WTC11 (cell line): ENCODE data around the gene SMARCD2. TPM values are rescaled to one million over a fixed set of nuclear protein-coding genes. Genes with fewer than 3 reads are reported as not detected.

Experiments
- AFF4 ChIP-seq: sonication (generic); formaldehyde crosslinking; IDR thresholded peaks from 2 replicates; pipeline ENCODE4 v1.8.1; 2023; ENCODE audit warnings: mild to moderate bottlenecking, missing genetic modification reagents, borderline replicate concordance
- ATF1 ChIP-seq: sonication (generic); formaldehyde crosslinking; IDR thresholded peaks from 2 replicates; pipeline ENCODE4 v1.8.1; 2023; ENCODE audit warnings: mild to moderate bottlenecking, moderate library complexity, missing genetic modification reagents
- CREM ChIP-seq: sonication (generic); formaldehyde crosslinking; IDR thresholded peaks from 2 replicates; pipeline ENCODE4 v1.8.1; 2022; ENCODE audit warnings: mild to moderate bottlenecking, missing genetic modification reagents, moderate library complexity
- FOXP1 ChIP-seq: sonication (generic); formaldehyde crosslinking; IDR thresholded peaks from 2 replicates; pipeline ENCODE4 v1.8.0; 2022; ENCODE audit warnings: missing genetic modification reagents, mild to moderate bottlenecking, moderate library complexity, borderline replicate concordance
- NFYB ChIP-seq: sonication (generic); formaldehyde crosslinking; conservative IDR thresholded peaks from 2 replicates; pipeline ENCODE4 v1.8.0; 2022; ENCODE audit warnings: low read depth, missing genetic modification reagents
- NR3C1 ChIP-seq: sonication (generic); formaldehyde crosslinking; conservative IDR thresholded peaks from 2 replicates; pipeline ENCODE4 v1.8.1; 2023; ENCODE audit warnings: low read depth, mild to moderate bottlenecking, missing genetic modification reagents
- SMAD4 ChIP-seq: sonication (generic); formaldehyde crosslinking; IDR thresholded peaks from 2 replicates; pipeline ENCODE4 v1.8.0; 2022; ENCODE audit warnings: mild to moderate bottlenecking, missing genetic modification reagents
- TP53 ChIP-seq: sonication (generic); formaldehyde crosslinking; IDR thresholded peaks from 2 replicates; pipeline ENCODE4 v1.8.1; 2023; ENCODE audit warnings: mild to moderate bottlenecking, missing genetic modification reagents
- ZMAT4 ChIP-seq: fragments of 250-450 bp; sonication (Bioruptor Pico); IDR thresholded peaks from 2 replicates; pipeline ENCODE4 v1.9.0; 2021; ENCODE audit warnings: mild to moderate bottlenecking
- ZNF263 ChIP-seq: sonication (generic); formaldehyde crosslinking; IDR thresholded peaks from 2 replicates; pipeline ENCODE4 v1.8.1; 2022; ENCODE audit warnings: low read depth, mild to moderate bottlenecking, moderate library complexity, missing genetic modification reagents
- ZNF281 ChIP-seq: sonication (generic); formaldehyde crosslinking; IDR thresholded peaks from 2 replicates; pipeline ENCODE4 v1.8.0; 2023; ENCODE audit warnings: mild to moderate bottlenecking, missing genetic modification reagents
- ZNF317 ChIP-seq: sonication (generic); formaldehyde crosslinking; IDR thresholded peaks from 2 replicates; pipeline ENCODE4 v1.8.1; 2023; ENCODE audit warnings: low read depth, mild to moderate bottlenecking, moderate library complexity, missing genetic modification reagents, borderline replicate concordance
- ZNF396 ChIP-seq: fragments of 250-450 bp; sonication (Bioruptor Pico); IDR thresholded peaks from 2 replicates; pipeline ENCODE4 v1.8.0; 2021; ENCODE audit warnings: mild to moderate bottlenecking, moderate library complexity, borderline replicate concordance
- ZNF423 ChIP-seq: fragments of 250-450 bp; sonication (Bioruptor Pico); IDR thresholded peaks from 2 replicates; pipeline ENCODE4 v2.1.2; 2022; ENCODE audit warnings: mild to moderate bottlenecking, moderate library complexity
- ZNF425 ChIP-seq: fragments of 250-450 bp; sonication (Bioruptor Pico); conservative IDR thresholded peaks from 2 replicates; pipeline ENCODE4 v1.9.0; 2021; ENCODE audit warnings: mild to moderate bottlenecking
- ZNF512 ChIP-seq: sonication (generic); formaldehyde crosslinking; IDR thresholded peaks from 2 replicates; pipeline ENCODE4 v1.8.1; 2022; ENCODE audit warnings: missing genetic modification reagents, borderline replicate concordance
- total RNA-seq: library from RNA; stranded (reverse); gene quantifications from 3 replicates; pipeline ENCODE4 v1.2.3, GENCODE V29; 2021
- TF ChIP-seq, protein P1 (sequence below): fragments of 250-450 bp; sonication (Bioruptor Pico); IDR thresholded peaks from 2 replicates; pipeline ENCODE4 v2.1.2; 2022; ENCODE audit warnings: mild to moderate bottlenecking, moderate library complexity
- TF ChIP-seq, protein P2 (sequence below): sonication (generic); formaldehyde crosslinking; IDR thresholded peaks from 2 replicates; pipeline ENCODE4 v1.8.0; 2022; ENCODE audit warnings: mild to moderate bottlenecking, missing genetic modification reagents
- TF ChIP-seq, protein P3 (sequence below): sonication (generic); formaldehyde crosslinking; IDR thresholded peaks from 2 replicates; pipeline ENCODE4 v1.8.1; 2022; ENCODE audit warnings: low read depth, missing genetic modification reagents, borderline replicate concordance

SMARCD2 gene
- total RNA-seq, 1 experiment from 2014 or later, result 106 TPM

GRCh38 chr17:63842540-63843386 is at the start of gene SMARCD2 (continued):
- TF ChIP-seq, protein P1, sequence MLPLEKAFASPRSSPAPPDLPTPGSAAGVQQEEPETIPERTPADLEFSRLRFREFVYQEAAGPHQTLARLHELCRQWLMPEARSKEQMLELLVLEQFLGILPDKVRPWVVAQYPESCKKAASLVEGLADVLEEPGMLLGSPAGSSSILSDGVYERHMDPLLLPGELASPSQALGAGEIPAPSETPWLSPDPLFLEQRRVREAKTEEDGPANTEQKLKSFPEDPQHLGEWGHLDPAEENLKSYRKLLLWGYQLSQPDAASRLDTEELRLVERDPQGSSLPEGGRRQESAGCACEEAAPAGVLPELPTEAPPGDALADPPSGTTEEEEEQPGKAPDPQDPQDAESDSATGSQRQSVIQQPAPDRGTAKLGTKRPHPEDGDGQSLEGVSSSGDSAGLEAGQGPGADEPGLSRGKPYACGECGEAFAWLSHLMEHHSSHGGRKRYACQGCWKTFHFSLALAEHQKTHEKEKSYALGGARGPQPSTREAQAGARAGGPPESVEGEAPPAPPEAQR (CRISPR knock-in tag), result no peak
- TF ChIP-seq ATF1 (CRISPR knock-in tag) (no peak), SMAD4 (CRISPR knock-in tag) (0 out of 2 replicates have a peak, but pooled peaks have one; percentile 36), ZNF512 (no peak), ZNF281 (CRISPR knock-in tag) (no peak), ZNF423 (CRISPR knock-in tag) (no peak), ZNF396 (CRISPR knock-in tag) (no peak), ZNF317 (CRISPR knock-in tag) (no peak), FOXP1 (CRISPR knock-in tag) (peak; percentile 94; the same call in 1 of the 2 replicates), AFF4 (CRISPR knock-in tag) (no peak), ZMAT4 (CRISPR knock-in tag) (no peak), NFYB (peak; percentile 33; the same call in 1 of the 2 replicates), CREM (CRISPR knock-in tag) (peak; percentile 82; the same call in 1 of the 2 replicates), NR3C1 (CRISPR knock-in tag) (no peak), ZNF425 (CRISPR knock-in tag) (no peak), TP53 (peak; percentile 92; the same call in 1 of the 2 replicates), ZNF263 (CRISPR knock-in tag) (no peak; the same call in 1 of the 2 replicates)
- TF ChIP-seq, protein P2, sequence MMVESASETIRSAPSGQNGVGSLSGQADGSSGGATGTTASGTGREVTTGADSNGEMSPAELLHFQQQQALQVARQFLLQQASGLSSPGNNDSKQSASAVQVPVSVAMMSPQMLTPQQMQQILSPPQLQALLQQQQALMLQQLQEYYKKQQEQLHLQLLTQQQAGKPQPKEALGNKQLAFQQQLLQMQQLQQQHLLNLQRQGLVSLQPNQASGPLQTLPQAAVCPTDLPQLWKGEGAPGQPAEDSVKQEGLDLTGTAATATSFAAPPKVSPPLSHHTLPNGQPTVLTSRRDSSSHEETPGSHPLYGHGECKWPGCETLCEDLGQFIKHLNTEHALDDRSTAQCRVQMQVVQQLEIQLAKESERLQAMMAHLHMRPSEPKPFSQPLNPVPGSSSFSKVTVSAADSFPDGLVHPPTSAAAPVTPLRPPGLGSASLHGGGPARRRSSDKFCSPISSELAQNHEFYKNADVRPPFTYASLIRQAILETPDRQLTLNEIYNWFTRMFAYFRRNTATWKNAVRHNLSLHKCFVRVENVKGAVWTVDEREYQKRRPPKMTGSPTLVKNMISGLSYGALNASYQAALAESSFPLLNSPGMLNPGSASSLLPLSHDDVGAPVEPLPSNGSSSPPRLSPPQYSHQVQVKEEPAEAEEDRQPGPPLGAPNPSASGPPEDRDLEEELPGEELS, result peak; percentile 67; the same call in 1 of the 2 replicates
- TF ChIP-seq, protein P3, sequence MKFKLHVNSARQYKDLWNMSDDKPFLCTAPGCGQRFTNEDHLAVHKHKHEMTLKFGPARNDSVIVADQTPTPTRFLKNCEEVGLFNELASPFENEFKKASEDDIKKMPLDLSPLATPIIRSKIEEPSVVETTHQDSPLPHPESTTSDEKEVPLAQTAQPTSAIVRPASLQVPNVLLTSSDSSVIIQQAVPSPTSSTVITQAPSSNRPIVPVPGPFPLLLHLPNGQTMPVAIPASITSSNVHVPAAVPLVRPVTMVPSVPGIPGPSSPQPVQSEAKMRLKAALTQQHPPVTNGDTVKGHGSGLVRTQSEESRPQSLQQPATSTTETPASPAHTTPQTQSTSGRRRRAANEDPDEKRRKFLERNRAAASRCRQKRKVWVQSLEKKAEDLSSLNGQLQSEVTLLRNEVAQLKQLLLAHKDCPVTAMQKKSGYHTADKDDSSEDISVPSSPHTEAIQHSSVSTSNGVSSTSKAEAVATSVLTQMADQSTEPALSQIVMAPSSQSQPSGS (CRISPR knock-in tag), result no peak
